Breast epithelium (tissue), 4 donors: Measurements from ENCODE around the gene SLC6A3. TPM values are rescaled to one million over a fixed set of nuclear protein-coding genes. Genes with fewer than 3 reads are reported as not detected.

Source experiments
- DNase-seq, 2 donors: peaks; one replicate each; pipeline ENCODE4 v3.0.0-alpha.2; 2019; ENCODE audit warnings: low spot score in 2 of 2
- H3K27ac ChIP-seq, 2 donors: fragments of 200-600 bp; sonication (generic) in 1 of 2; one replicate each; pipeline ENCODE4 v1.5.1; 2016 to 2019; ENCODE audit warnings: mild to moderate bottlenecking in 1 of 2
- H3K27me3 ChIP-seq, 2 donors: fragments of 200-600 bp; sonication (generic) in 1 of 2; one replicate each; pipeline versions ENCODE4 v1.5.1 to v1.6.0; 2017 to 2019; ENCODE audit warnings: control low read depth in 1 of 2, mild to moderate bottlenecking in 1 of 2
- H3K36me3 ChIP-seq: fragments of 200-600 bp; one replicate; pipeline ENCODE4 v1.5.1; 2019
- H3K4me1 ChIP-seq, 2 donors: fragments of 200-600 bp; sonication (generic); one replicate each; pipeline ENCODE4 v1.5.1; 2016 to 2019; ENCODE audit warnings: control low read depth in 1 of 2
- H3K4me3 ChIP-seq, 3 donors: fragments of 200-600 bp; sonication (generic); 1 replicate in 2 of 3; 2 replicates in 1 of 3; pipeline ENCODE4 v1.5.1; 2016 to 2019; ENCODE audit warnings: mild to moderate bottlenecking in 3 of 3, moderate library complexity in 2 of 3
- H3K9me3 ChIP-seq, 2 donors: fragments of 200-600 bp; sonication (generic) in 1 of 2; one replicate each; pipeline ENCODE4 v1.5.1; 2016 to 2019; ENCODE audit warnings: control low read depth in 1 of 2
- CTCF ChIP-seq, 3 donors: fragments of 450-650 bp; IDR thresholded peaks; one replicate each; pipeline ENCODE4 v1.5.1; 2016 to 2017; ENCODE audit warnings: antibody characterized with exemption in 3 of 3, mild to moderate bottlenecking in 3 of 3, moderate library complexity in 3 of 3
- POLR2A ChIP-seq: fragments of 450-650 bp; IDR thresholded peaks from one replicate; pipeline ENCODE4 v1.6.1; 2016; ENCODE audit warnings: antibody characterized with exemption, mild to moderate bottlenecking, moderate library complexity
- POLR2AphosphoS5 ChIP-seq, 3 donors: sonication (generic); formaldehyde crosslinking; IDR thresholded peaks; one replicate each; pipeline ENCODE4 v1.6.1; 2017; ENCODE audit warnings: antibody characterized with exemption in 3 of 3
- intact Hi-C: fragments of 100-400 bp; cut with DNase I; formaldehyde crosslinking; loops from one replicate; pipeline ENCODE4 v1.15.1; 2023; ENCODE audit warnings: low total_unique reads
- total RNA-seq, 3 donors: library from RNA; depleted of rRNA; stranded (reverse); fragments of >200 nt; gene quantifications; one replicate each; pipeline ENCODE4 v1.1.0, GENCODE V29; 2016

Gene SLC6A3
- total RNA-seq, 3 donors from 2014 or later = under 0.01 to 0.32 (median 0.15) TPM

GRCh38 chr5:1405121-1405520 is 40.1 kb downstream of the SLC6A3 start:
- TF ChIP-seq POLR2A (no peak), CTCF (IDR thresholded peaks at IDR 0.05) (no peak), POLR2AphosphoS5 (IDR thresholded peaks at IDR 0.05) (no peak)
- no peak overlapping the region for H3K27ac ChIP-seq
- intact Hi-C loops = no loop called here
- no peaks in the 10 kb centered on the region for H3K4me1 ChIP-seq
- H3K36me3 ChIP-seq = no peaks in the 10 kb centered on the region
- H3K27me3 ChIP-seq = peaks cover 0 to 43% of the 10 kb centered on the region in 2 donors
- no peak overlapping the region for H3K4me3 ChIP-seq
- no peak for DNase-seq
- H3K9me3 ChIP-seq = peaks cover 0 to under 1% of the 10 kb centered on the region in 2 donors

- no peak for DNase-seq
- intact Hi-C loops = no loop called here
- Histone ChIP-seq H3K4me3 (no peak overlapping the region), H3K36me3 (no peaks in the 10 kb centered on the region), H3K27me3 (peaks cover 0 to 45% of the 10 kb centered on the region in 2 donors), H3K4me1 (no peaks in the 10 kb centered on the region), H3K9me3 (peaks cover 0 to 11% of the 10 kb centered on the region in 2 donors), H3K27ac (no peak overlapping the region)
- TF ChIP-seq CTCF (IDR thresholded peaks at IDR 0.05) (no peak), POLR2AphosphoS5 (IDR thresholded peaks at IDR 0.05) (no peak), POLR2A (no peak)
Measured at GRCh38 chr5:1404062-1404461, 41.2 kb downstream of the SLC6A3 start.

- H3K27ac ChIP-seq = no peak overlapping the region
- peaks cover 0 to 41% of the 10 kb centered on the region in 2 donors for H3K27me3 ChIP-seq
- no peaks in the 10 kb centered on the region for H3K4me1 ChIP-seq
- no peaks in the 10 kb centered on the region for H3K36me3 ChIP-seq
- intact Hi-C loops = no loop called here
- TF ChIP-seq POLR2AphosphoS5 (IDR thresholded peaks at IDR 0.05) (no peak), CTCF (IDR thresholded peaks at IDR 0.05) (no peak)
- H3K9me3 ChIP-seq = peaks cover 0 to 13% of the 10 kb centered on the region in 2 donors
- DNase-seq = no peak
- H3K4me3 ChIP-seq = no peak overlapping the region
Measured at GRCh38 chr5:1402611-1403255, 42.5 kb downstream of the SLC6A3 start.

GRCh38 chr5:1401536-1402138 is 43.6 kb downstream of the SLC6A3 start:
- Histone ChIP-seq H3K27me3 (peaks cover 0 to 38% of the 10 kb centered on the region in 2 donors), H3K4me3 (no peak overlapping the region), H3K27ac (no peak overlapping the region), H3K9me3 (peaks cover 0 to 13% of the 10 kb centered on the region in 2 donors), H3K36me3 (no peaks in the 10 kb centered on the region), H3K4me1 (no peaks in the 10 kb centered on the region)
- TF ChIP-seq POLR2AphosphoS5 (IDR thresholded peaks at IDR 0.05) = no peak
- TF ChIP-seq CTCF (IDR thresholded peaks at IDR 0.05) = no peak
- no peak for TF ChIP-seq POLR2A
- intact Hi-C loops = no loop called here
- no peak for DNase-seq

GRCh38 chr5:1400936-1401335 is 44.3 kb downstream of the SLC6A3 start:
- no peak overlapping the region for H3K4me3 ChIP-seq
- TF ChIP-seq POLR2AphosphoS5 (IDR thresholded peaks at IDR 0.05) (no peak), POLR2A (no peak)
- intact Hi-C loops = no loop called here
- H3K9me3 ChIP-seq = peaks cover 0 to 13% of the 10 kb centered on the region in 2 donors
- no peak for DNase-seq
- H3K27me3 ChIP-seq = peaks cover 0 to 38% of the 10 kb centered on the region in 2 donors
- no peak overlapping the region for H3K27ac ChIP-seq
- no peaks in the 10 kb centered on the region for H3K4me1 ChIP-seq
- no peaks in the 10 kb centered on the region for H3K36me3 ChIP-seq
